HuH-7.5 (cell line): ENCODE data around the gene NECAB2.

Experiments
- DNase-seq: peaks from one replicate; pipeline ENCODE4 v3.0.0; 2011; ENCODE audit warnings: low spot score

Gene NECAB2

DNA sequence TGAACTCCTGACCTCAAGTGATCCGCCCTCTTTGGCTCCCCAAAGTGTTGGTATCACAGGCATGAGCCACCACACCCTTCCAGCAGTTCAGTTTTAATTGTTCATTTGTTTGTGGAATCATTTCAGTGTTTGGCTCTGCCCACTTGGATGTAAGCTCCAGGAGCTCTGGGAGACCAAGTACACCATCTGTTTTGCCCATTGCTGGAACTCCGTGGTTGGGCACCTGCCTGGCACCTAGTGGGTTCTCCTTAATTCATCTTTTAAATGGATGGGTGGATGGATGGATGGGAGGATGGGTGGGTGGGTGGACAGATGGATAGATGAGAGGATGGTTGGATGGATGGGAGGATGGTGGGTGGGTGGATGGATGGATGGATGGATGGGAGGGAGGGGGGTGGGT is 953 bp upstream of the NECAB2 start:
- no peak for DNase-seq

DNA sequence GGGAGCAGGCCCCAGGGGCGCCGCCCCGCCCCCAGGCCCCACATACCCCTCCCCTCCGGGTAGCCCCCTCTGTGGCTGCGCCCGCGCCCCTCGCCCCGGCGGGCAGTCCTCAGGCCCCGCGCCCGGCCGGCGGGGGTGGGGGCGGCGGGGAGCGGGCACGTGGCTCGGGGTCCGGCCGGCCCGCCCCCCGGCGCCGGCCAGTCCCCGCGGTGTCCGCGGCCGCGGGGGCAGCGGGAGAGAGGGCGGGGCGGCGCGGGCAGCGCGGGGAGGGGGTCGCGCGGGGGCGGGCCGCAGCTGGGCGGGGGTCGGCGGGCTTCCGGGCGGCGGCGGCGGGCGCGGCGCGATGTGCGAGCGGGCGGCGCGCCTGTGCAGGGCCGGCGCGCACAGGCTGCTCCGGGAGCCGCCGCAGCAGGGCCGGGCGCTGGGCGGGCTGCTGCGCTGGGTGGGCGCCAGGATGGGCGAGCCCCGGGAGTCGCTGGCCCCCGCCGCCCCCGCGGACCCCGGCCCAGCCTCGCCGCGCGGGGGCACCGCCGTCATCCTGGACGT is 335 bp downstream of the NECAB2 start:
- DNase-seq: no peak

DNA sequence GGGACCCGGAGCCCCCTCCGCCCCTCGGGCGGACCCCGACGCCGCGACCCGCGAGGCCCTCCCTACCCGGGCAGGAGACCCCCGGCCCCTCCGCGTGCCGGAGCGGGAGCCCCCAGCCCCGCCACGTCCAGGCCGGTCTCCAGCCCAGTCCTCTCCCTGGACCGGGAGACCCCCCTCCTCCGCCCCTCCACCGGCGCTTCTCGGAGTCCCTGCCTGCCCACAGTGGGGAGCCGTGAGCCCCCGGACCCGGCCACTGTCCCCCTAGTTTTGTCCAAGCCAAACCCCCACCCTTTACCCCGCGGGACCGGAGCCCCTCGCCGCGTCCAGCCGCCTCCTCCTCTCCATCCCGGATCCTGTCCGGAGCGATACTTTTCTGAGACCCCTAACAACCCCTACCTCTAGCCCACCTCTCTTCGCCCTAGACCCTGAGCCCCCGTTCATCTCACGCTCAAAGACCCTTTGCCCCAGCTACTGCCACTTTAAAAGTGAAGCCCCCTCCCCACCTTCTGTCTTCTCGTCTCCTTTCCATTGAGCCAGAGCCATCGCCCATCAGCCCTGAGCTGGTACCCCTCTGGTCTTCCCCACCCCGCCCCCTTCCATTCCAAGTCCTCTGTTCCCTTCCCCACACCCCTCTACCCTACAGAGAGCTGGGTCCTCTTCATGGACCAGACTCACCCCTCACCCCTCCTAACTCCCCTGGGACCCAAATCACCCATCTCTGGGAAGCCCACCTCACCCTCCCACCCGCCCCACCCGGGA is 1.0 kb downstream of the NECAB2 start:
- DNase-seq: no peak

DNA sequence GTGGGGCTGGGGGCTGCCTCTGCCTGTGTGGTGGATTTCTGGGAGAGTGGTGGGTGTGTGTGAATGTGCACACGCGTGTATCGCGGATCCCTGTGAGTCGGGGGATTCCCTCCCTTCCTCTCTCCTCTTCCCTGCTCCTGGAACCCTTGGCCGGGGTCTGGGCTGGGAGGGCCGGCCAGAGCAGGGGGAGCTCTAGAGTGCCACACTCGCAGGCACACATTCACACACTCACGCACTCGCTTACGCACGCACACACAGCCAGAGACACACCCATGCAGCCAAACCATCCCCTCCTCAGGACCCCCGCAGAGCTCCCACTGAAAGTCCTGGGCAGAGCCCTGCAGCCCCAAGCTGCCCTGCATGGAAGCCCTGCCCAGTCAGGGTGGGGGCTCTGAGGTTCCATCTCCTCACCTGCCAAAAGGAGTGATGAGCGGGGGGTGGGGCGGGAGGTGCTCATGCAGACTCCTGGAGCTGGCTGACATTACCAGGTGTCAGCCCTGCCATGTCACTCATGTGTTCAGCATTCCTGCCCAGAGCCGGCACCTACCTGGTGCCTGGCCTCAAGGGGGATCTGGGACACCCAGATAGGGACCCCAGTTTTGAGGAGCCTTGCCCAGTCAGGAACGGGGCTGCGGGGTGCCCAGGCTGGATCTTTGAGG is 1.9 kb downstream of the NECAB2 start:
- DNase-seq: no peak

DNA sequence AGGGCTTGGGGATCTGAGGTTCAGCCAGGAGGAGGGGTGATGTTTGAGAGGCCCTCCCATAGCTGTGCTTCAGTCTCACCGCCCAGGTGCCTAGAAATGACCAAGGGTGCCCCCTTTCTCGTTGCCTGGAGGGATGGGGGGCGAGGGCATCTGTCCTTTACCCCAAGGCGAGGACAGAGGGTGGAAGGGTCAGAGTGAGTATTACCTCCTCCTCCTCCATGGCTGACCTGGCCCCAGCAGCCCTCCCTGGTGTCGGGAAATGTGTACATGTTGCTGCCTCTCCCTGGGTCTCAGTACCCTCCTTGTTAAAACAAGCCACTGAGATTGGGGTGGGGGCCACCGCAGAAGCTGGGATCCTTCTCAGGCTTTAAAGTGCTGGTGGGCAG is 2.4 kb downstream of the NECAB2 start:
- no peak for DNase-seq

DNA sequence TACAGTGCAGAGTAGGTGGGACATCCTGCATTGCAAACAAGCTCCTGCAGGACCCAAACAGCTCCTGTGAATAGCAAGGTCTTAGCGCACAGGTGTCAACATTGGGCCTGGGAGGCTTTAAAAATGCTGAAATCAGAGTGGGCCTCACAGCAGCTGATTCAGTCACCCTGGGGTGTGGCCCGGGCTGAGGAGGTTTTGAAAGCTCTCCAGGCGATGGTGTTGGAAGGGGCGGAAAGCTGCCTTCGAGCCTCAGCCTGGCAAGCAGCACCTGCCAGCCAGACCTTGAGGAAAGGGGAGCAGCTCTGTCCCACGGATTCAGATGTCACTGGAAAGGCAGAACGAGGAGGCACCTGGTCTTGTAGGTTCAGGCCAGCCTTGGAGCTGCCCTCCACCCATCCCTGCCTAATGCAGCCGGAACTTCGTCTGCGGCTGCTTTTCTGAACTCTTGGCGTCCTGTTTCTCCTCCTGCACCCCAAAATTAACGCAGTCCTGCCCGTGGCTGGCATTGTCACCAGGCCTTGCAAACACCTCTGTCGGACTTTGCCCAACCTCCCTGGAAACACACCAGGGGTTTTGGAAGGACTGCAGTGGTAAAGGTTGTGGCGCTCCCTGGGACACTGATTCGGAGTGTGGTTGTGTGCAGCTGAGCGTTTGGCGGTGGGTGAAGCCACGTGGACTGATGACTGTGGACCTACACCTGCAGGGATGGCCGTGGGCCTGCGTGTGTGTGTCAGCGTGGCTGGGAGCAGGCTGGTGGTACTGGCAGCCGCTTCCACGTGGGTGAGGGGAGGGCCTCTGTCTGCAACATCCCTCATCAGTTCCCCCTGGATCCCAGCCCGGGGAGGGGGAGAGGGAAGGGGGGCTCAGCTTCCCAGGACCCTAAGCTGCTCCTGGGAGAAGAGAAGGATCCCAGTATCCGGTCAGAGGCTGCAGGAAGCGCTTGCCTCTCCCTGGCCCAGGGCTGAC is 3.4 kb downstream of the NECAB2 start:
- DNase-seq: no peak

DNA sequence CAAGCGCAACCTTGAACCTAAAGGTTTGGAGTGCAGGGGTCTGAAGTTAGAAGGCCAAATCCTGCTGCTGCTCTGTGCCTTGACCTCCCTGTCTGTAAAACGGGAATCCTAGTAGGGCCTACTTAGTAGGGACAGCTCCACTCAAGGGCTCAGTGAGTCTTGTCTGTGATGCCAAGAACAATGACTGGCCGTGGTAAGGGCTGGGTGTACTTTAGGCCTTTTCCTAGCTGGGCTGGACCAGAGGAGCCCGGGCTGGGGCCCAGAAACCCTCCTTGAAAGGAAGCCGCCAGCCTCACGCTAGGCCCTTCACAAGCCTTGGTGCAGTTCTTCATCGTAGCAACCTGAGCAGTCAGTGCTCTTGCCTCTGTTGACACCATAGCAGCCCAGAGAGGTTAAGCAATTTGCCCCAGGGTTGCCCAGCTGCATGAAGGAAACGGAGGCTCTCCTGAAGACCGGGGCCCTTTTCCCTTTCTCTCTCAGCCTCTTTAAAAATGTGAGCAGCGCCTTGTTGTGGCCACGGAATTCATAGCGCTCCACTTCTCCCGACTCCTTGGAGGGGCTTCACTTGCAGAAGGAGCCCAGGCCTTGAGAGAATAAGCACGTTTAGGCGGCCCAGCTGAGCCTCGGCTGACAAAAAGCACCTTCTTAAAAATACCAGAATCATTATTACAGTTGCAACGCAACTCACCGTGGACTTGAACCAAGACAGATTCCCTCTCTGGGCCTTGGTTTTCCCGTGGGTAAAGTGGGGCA is 4.4 kb downstream of the NECAB2 start:
- no peak for DNase-seq

DNA sequence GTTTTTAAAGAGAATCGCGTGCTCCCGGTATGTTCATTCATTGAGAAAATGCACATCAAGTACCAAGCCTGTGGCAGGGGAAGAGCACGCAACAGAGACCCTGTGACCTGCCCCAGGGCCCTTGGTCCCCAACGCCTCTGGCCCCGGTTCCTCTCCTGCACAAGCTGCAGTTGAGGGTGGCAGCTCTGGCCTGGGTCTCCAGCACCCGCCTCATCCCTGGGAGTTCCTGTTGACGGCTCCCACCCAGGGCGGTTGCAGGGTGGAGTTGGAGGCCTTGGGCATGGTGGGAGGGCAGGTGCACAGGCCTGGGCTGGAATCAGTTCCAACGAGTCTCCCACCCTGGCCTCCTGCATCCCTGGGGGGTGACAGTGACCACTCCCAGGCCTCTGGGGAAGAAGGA is 5.0 kb downstream of the NECAB2 start:
- DNase-seq: no peak

DNA sequence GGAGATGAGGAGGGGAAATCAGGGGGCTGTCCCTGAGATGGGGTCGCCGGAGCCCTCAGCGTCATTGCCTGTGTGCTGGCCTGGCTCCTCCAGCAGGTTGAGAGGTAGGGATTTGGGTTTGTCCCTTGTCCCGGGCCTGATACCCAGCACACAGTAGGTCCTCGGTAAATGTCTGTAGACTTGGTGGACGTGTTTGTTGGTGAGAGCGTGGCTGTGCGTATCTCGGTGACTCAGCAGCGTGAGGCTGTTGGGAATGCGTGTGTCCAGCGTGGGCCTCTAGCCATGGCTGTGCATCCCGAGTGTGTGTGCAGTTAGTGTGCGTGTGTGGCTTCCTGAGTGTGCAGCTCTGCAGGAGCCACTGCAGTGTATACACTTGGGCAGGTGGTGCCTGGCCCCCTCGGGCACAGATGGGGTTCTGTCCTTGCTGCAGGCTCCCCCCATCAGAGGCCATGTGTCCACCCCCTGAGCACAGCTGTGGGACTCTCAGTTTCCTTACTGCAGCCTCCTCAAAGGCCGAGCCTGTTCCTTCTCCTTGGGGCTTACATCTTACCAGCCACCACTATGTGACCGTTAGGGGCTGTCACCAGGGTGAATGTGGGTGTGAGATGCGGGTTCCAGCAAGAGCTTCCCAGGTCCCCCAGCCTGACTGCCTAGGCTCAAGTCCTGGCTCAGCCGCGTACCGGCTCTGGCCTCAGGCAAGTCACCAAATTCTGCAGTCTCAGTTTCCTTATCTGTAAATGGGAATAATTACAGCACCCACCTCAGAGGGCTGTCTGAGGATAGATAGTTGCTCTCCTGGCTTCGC is 5.7 kb downstream of the NECAB2 start:
- DNase-seq: no peak

DNA sequence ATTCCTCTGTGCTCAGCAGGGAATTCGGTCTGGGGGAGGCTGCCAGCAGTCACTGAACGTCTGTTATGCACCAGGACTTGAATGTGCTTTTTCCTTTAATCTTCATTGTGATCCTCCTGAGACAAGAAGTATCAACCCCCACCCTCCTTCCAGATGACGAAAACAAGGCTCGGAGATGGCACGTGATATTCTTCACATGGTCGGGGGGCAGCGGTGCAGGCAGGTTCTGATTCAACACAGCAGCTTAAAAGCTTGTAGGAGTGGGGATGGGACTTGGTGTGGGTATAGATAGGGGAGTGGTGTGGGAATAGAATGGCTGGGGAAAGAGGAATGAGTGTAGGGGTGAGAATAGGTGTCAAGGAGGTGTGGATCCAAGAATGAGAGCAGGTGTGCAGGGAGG is 6.4 kb downstream of the NECAB2 start:
- DNase-seq: no peak

DNA sequence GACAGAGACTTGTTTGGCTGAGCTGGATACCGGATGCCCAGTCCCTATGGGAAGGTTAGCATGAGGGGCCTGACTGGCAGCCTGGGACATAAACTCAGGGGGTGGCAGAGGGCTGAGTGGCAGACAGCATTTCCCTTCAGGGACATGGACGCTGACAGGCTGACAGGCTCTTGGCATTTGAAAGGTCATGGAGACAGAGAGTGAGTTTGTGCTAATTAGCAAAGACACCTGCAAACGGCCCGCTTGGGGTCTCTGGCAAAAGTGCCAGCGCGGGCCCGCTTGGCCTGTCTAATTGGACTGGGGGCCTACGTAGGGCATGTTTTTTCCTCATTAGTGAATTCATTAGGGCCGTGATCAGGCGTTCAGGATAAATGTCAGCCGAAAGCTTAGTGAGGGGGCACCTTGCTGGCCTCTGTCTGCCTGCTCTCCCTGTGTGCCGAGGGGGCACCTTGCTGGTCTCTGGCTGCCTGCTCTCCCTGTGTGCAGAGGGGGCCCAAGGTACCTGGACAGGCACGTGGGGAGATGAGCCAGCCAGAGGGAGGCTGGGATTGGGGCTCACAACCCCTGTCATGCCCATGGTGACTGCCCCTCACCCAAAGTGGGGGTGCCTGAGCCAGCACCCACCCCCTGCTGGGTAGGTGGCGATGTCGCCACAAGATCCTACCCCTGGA is 7.7 kb downstream of the NECAB2 start:
- DNase-seq: no peak

DNA sequence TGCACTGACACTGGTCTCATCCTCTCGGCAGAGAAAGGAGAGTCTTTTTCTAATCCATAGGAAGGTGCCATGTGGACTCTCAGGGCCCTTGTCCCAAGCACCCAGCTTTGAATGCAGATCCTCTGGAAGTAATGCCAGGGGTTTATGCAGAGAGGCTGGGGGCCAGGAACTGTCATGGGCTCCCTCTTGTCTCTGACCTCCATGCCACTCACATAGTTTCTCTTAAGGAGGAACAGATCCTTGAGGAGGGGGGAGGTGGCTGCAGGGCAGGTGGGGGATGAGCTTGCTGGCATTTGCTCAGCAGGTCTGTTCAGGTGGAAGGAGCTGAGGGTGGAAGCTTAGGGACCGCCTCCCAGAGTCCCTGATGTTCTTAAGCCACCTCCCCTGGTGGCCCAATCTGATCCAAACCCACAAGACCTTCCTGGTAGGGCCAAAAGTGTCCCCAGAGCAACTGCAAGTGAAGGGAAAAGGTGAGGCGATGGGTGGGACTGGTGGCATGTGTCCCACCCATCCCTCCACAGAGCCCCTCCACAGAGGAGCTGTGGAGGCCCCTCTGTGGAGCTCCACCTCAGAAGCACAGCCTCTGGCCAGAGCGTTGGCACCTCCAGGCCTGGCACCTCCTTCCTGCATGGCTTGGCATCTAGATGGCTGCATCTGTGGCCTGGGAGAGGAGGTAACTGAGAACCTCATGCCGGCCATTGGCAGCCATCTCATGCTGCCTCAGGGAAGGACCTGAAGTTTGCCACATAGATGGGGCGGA is 9.2 kb downstream of the NECAB2 start:
- no peak for DNase-seq

DNA sequence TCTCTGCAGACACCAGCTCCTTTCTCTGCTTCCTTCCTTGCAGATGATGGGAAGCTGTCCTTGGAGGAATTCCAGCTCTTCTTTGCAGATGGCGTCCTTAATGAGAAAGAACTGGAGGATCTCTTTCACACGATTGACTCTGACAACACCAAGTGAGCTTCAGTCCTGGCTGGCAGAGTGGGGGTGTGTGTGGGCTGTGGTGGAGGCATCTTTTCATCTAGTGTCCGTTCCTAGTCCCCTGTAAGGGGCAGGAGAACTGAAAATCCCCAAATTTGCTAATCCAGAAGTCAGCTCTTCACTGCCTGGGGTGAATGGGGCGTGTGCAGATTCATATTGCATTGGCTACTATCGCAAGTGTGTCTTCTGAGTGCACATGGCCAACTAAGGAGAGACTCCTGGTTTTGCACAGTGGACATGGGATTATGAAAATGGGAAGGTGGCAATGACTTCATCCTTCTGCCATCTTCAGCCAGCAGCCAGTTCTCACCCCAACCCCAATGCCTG is 10.4 kb downstream of the NECAB2 start:
- DNase-seq: no peak

DNA sequence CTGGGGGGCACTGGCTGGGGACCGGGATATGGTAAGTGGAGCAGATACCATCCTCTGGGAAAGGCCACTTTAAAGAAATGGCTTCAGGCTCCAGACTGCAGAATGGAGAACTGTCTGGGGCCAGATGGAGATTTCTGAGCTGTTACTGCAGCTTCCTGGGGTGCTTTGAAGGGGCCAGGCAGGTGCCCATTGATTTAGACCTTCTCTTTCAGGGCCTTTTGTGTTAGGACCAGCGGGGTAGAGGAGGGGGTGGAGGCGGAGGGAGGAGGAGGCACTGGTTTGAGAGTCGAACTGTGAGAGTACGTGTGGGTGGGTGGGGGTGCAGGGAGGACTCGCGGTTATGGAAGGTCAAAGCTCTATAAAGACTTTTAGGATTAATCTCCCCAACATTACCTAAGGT is 11.4 kb downstream of the NECAB2 start:
- DNase-seq: no peak

DNA sequence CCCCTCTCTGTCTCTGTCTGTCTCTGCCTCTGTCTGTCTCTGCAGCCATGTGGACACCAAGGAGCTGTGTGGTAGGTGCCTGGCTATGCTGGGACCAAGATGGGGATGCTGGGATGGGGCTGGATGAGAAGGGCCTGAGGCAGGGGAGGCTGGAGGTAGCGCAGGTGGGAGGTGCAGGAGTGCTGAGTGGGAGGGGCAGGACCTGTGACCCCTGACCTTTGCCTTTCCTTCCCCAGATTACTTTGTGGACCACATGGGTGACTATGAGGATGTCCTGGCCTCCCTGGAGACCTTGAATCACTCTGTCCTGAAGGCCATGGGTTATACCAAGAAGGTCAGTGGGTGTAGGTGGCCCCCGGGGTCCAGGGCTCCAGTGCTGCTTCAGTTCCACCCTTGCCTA is 12.8 kb downstream of the NECAB2 start:
- DNase-seq: no peak

DNA sequence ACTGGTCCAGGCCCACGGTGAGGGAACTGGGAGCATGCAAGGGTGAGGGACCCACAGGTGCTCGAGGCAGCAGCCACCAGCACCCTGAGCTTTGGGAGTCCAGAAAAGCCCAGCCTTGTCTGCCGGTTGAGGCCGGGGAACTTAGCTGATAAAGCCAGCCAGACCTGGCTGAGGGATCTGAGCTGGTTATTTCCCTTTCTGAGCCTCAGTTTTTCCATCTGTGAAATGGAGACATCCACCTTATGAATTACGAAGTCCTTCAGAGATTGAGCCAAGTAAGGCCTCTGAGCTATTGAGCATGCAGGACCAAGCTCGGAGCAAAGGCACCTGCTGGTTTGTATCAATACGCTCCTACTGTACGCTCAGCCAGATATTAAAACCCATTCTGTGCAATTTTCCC is 13.8 kb downstream of the NECAB2 start:
- no peak for DNase-seq

DNA sequence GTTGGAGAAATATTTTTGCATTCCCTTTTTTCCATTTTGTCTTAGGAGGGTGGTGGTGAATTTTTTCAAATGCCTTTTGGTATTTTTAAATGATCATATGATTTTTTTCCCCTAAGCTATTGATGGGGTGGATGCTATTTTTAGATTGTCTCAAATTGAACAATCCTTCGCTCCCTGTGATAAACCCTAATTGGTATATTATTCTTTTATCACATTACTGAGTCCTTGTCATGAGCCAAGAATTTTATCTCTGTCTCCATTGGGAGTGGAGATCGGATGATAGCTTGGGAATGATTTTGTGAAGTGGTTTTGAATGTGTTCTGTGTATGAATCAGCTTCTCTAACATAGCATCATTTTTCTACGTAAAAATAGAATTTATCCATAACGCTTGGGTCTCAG is 15.4 kb downstream of the NECAB2 start:
- no peak for DNase-seq

DNA sequence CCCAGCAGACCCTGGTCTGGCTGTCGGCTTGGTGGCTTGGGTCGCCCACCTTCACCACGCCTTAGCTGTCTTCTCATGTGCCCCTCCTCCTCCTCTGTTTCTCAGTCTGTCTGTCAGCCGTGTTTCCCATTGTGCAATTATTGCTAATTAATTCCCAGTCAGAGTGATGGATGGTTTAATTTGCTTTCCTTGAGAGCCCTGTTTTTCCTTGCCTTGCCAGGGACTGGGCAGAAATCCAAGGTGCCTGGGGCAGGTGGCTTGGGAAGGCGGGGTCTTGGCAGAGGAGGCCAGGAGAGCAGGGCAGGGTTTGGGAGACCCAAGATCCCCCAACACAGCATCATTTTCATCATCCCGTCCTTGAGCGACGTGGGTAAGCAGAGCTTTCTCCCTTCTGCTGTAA is 21.3 kb downstream of the NECAB2 start:
- DNase-seq: no peak

DNA sequence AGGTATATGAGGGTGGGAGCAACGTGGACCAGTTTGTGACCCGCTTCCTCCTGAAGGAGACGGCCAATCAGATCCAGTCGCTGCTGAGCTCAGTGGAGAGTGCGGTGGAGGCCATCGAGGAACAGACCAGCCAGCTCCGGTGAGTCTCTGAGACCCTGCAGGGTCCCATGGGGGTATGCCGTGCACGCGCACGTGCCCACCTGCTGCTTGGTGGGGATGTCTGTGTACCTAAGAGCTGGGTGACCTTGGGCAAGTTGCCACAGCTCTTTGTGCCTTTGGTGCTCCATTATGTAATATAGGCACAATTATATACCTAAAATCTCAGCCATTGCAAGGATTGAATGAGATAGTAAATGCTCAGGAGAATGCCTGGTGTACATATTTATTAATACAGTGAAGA is 22.4 kb downstream of the NECAB2 start:
- DNase-seq: no peak
